Subcutaneous abdominal adipose tissue (tissue), 5 donors: ENCODE measurements around the gene HCN3.

Source experiments
- H3K27ac ChIP-seq: one replicate; pipeline ENCODE4 v1.7.0; 2013; ENCODE audit warnings: low read depth, mild to moderate bottlenecking, inconsistent platforms, low read length, moderate library complexity
- H3K27me3 ChIP-seq, 5 donors: one replicate each; pipeline ENCODE4 v1.7.0; 2013; ENCODE audit warnings: low read length in 5 of 5, inconsistent platforms in 1 of 5; ENCODE audit not compliant: control insufficient read depth in 5 of 5, insufficient read depth in 4 of 5
- H3K36me3 ChIP-seq, 5 donors: one replicate each; pipeline ENCODE4 v1.7.0; 2013; ENCODE audit warnings: low read length in 5 of 5; ENCODE audit not compliant: control insufficient read depth in 5 of 5, insufficient read depth in 5 of 5
- H3K4me1 ChIP-seq, 5 donors: one replicate each; pipeline ENCODE4 v1.7.0; 2013; ENCODE audit warnings: low read length in 5 of 5, mild to moderate bottlenecking in 3 of 5, moderate library complexity in 1 of 5; ENCODE audit not compliant: control insufficient read depth in 5 of 5, insufficient read depth in 5 of 5
- H3K4me3 ChIP-seq, 5 donors: one replicate each; pipeline ENCODE4 v1.7.0; 2013; ENCODE audit warnings: low read length in 5 of 5, low read depth in 1 of 5
- H3K9ac ChIP-seq, 5 donors: one replicate each; pipeline ENCODE4 v1.7.0; 2013; ENCODE audit warnings: low read length in 5 of 5, mild to moderate bottlenecking in 4 of 5, moderate library complexity in 3 of 5
- H3K9me3 ChIP-seq, 5 donors: one replicate each; pipeline ENCODE4 v1.7.0; 2013; ENCODE audit warnings: low read length in 5 of 5; ENCODE audit not compliant: control insufficient read depth in 5 of 5
- donor health status: healthy.
- donor health status: healthy.
- donor health status: healthy.
- donor health status: healthy.
- donor health status: healthy.

The HCN3 gene

GRCh38 chr1:155295183-155295941 is 18.1 kb downstream of the HCN3 start:
- Histone ChIP-seq H3K9ac (no peak overlapping the region), H3K4me3 (peak overlapping the region in 1 of 5 donors; percentile 6), H3K27ac (no peak overlapping the region), H3K9me3 (no peaks in the 10 kb centered on the region), H3K36me3 (no peaks in the 10 kb centered on the region), H3K4me1 (peaks cover 0 to 11% (median 9%) of the 10 kb centered on the region in 5 donors), H3K27me3 (peaks cover 24 to 48% (median 30%) of the 10 kb centered on the region in 5 donors)

GRCh38 chr1:155295942-155296267 is 18.6 kb downstream of the HCN3 start:
- H3K9me3 ChIP-seq: no peaks in the 10 kb centered on the region
- H3K27ac ChIP-seq: no peak overlapping the region
- peaks cover 0 to 11% (median 9%) of the 10 kb centered on the region in 5 donors for H3K4me1 ChIP-seq
- no peaks in the 10 kb centered on the region for H3K36me3 ChIP-seq
- H3K9ac ChIP-seq: no peak overlapping the region
- no peak overlapping the region for H3K4me3 ChIP-seq
- peaks cover 24 to 48% (median 30%) of the 10 kb centered on the region in 5 donors for H3K27me3 ChIP-seq

GRCh38 chr1:155296661-155297060 is 19.4 kb downstream of the HCN3 start:
- H3K27me3 ChIP-seq: peaks cover 24 to 44% (median 30%) of the 10 kb centered on the region in 5 donors
- no peaks in the 10 kb centered on the region for H3K9me3 ChIP-seq
- H3K4me1 ChIP-seq: peaks cover 0 to 11% (median 9%) of the 10 kb centered on the region in 5 donors
- no peaks in the 10 kb centered on the region for H3K36me3 ChIP-seq
- no peak overlapping the region for H3K27ac ChIP-seq
- H3K4me3 ChIP-seq: no peak overlapping the region
- H3K9ac ChIP-seq: no peak overlapping the region

GRCh38 chr1:155297384-155297783 is 20.1 kb downstream of the HCN3 start:
- H3K27ac ChIP-seq: no peak overlapping the region
- H3K27me3 ChIP-seq: peaks cover 24 to 41% (median 30%) of the 10 kb centered on the region in 5 donors
- no peak overlapping the region for H3K4me3 ChIP-seq
- H3K9me3 ChIP-seq: no peaks in the 10 kb centered on the region
- no peaks in the 10 kb centered on the region for H3K36me3 ChIP-seq
- peaks cover 0 to 11% (median 9%) of the 10 kb centered on the region in 5 donors for H3K4me1 ChIP-seq
- no peak overlapping the region for H3K9ac ChIP-seq

GRCh38 chr1:155300024-155300423 is 22.8 kb downstream of the HCN3 start:
- no peak overlapping the region for H3K9ac ChIP-seq
- no peak overlapping the region for H3K27ac ChIP-seq
- H3K4me1 ChIP-seq: peaks cover 0 to 7% (median 5%) of the 10 kb centered on the region in 5 donors

GRCh38 chr1:155300553-155301329 is 23.5 kb downstream of the HCN3 start:
- Histone ChIP-seq H3K9me3 (no peaks in the 10 kb centered on the region), H3K36me3 (no peaks in the 10 kb centered on the region), H3K27ac (no peak overlapping the region), H3K4me3 (no peak overlapping the region), H3K9ac (no peak overlapping the region), H3K4me1 (no peaks in the 10 kb centered on the region), H3K27me3 (peaks cover 4 to 16% (median 11%) of the 10 kb centered on the region in 5 donors)

More at GRCh38 chr1:155300024-155300423, 22.8 kb downstream of the HCN3 start:
- Histone ChIP-seq H3K27me3 (peaks cover 10 to 23% (median 18%) of the 10 kb centered on the region in 5 donors), H3K36me3 (no peaks in the 10 kb centered on the region), H3K9me3 (no peaks in the 10 kb centered on the region), H3K4me3 (no peak overlapping the region)

GRCh38 chr1:155301342-155301841 is 24.1 kb downstream of the HCN3 start, which contains the start of gene PKLR:
TSS of gene PKLR (minus strand) at chr1:155301438. CDS start at chr1:155301395, 43 bp downstream.
- Histone ChIP-seq H3K27ac (no peak within 1 kb of the TSS), H3K36me3 (no peaks in the 10 kb centered on the region), H3K4me3 (no peak within 1 kb of the TSS), H3K9me3 (no peaks in the 10 kb centered on the region), H3K9ac (no peak within 1 kb of the TSS), H3K27me3 (peaks cover 0 to 12% (median 7%) of the 10 kb centered on the region in 5 donors), H3K4me1 (no peaks in the 10 kb centered on the region)

- Histone ChIP-seq H3K4me1 (peaks cover 0 to 14% (median 14%) of the 10 kb centered on the region in 5 donors), H3K4me3 (no peak overlapping the region), H3K27me3 (no peaks in the 10 kb centered on the region), H3K27ac (no peak overlapping the region), H3K9me3 (no peaks in the 10 kb centered on the region), H3K36me3 (no peaks in the 10 kb centered on the region), H3K9ac (no peak overlapping the region)
Observed at GRCh38 chr1:155304558-155305063, 27.3 kb downstream of the HCN3 start.

GRCh38 chr1:155305881-155306391 is 28.7 kb downstream of the HCN3 start:
- Histone ChIP-seq H3K27ac (no peak overlapping the region), H3K27me3 (no peaks in the 10 kb centered on the region), H3K9me3 (no peaks in the 10 kb centered on the region), H3K4me1 (peaks cover 2 to 26% (median 19%) of the 10 kb centered on the region in 5 donors), H3K4me3 (no peak overlapping the region), H3K36me3 (peaks cover 0 to 4% (median 0%) of the 10 kb centered on the region in 5 donors), H3K9ac (no peak overlapping the region)
